Measurements from ENCODE around the gene FUOM. TPM values are rescaled to one million over a fixed set of nuclear protein-coding genes. Genes with fewer than 3 reads are reported as not detected.
"Not testable (repeated sequence)": the region's sequence is repeated elsewhere in the genome, so short reads cannot be mapped to it uniquely, and the experiment has no call there.

Gene FUOM
- total RNA-seq, 1 experiment from 2014 or later, result 6.2 TPM

GRCh38 chr10:133394064-133394663 lies 36.3 kb upstream of the FUOM start, which contains the start of gene MTG1:
Gene MTG1, plus strand, starts transcription at chr10:133394157. Its CDS starts 64 bp downstream, at chr10:133394221.
- Histone ChIP-seq H3K27ac (peak within 1 kb of the TSS; percentile 57), H3K4me3 (peak within 1 kb of the TSS; percentile 77), H3K9me3 (replicated peaks) (no peaks in the 10 kb centered on the region), H3K4me1 (replicated peaks) (peaks cover 8% of the 10 kb centered on the region), H3K36me3 (peaks cover 30% of the 10 kb centered on the region), H3K27me3 (replicated peaks) (no peaks in the 10 kb centered on the region)
- peak; percentile 94 to 95 for DNase-seq (ENCODE audit: low read depth in 1 of 2, low spot score in 2 of 2)

GRCh38 chr10:133393401-133394063 lies 35.7 kb upstream of the FUOM start:
- H3K9me3 ChIP-seq (replicated peaks), result no peaks in the 10 kb centered on the region
- H3K4me3 ChIP-seq, result peak overlapping the region; percentile 77
- peaks cover 24% of the 10 kb centered on the region for H3K36me3 ChIP-seq
- H3K27ac ChIP-seq, result peak overlapping the region; percentile 57; the same call in 1 of the 2 replicates
- H3K27me3 ChIP-seq (replicated peaks), result no peaks in the 10 kb centered on the region
- H3K4me1 ChIP-seq (replicated peaks), result peaks cover 8% of the 10 kb centered on the region
- no peak for DNase-seq (ENCODE audit: low read depth in 1 of 2, low spot score in 2 of 2)

- DNase-seq (ENCODE audit: low read depth in 1 of 2, low spot score in 2 of 2), result no peak
- Histone ChIP-seq H3K27me3 (replicated peaks) (no peaks in the 10 kb centered on the region), H3K9me3 (replicated peaks) (no peaks in the 10 kb centered on the region), H3K4me3 (no peak overlapping the region), H3K27ac (no peak overlapping the region), H3K36me3 (peaks cover 15% of the 10 kb centered on the region), H3K4me1 (replicated peaks) (peaks cover 8% of the 10 kb centered on the region)
Measured at GRCh38 chr10:133391761-133392518, 34.1 kb upstream of the FUOM start.

GRCh38 chr10:133391249-133391635 lies 33.4 kb upstream of the FUOM start:
- Histone ChIP-seq H3K36me3 (peaks cover 11% of the 10 kb centered on the region), H3K9me3 (replicated peaks) (no peaks in the 10 kb centered on the region), H3K4me3 (no peak overlapping the region), H3K4me1 (replicated peaks) (peaks cover 8% of the 10 kb centered on the region), H3K27ac (no peak overlapping the region), H3K27me3 (replicated peaks) (no peaks in the 10 kb centered on the region)
- no peak for DNase-seq (ENCODE audit: low read depth in 1 of 2, low spot score in 2 of 2)

GRCh38 chr10:133390597-133391248 lies 32.9 kb upstream of the FUOM start:
- DNase-seq (ENCODE audit: low read depth in 1 of 2, low spot score in 2 of 2), result no peak
- Histone ChIP-seq H3K36me3 (peaks cover 6% of the 10 kb centered on the region), H3K27ac (no peak overlapping the region), H3K4me1 (replicated peaks) (peaks cover 11% of the 10 kb centered on the region), H3K4me3 (no peak overlapping the region), H3K9me3 (replicated peaks) (no peaks in the 10 kb centered on the region), H3K27me3 (replicated peaks) (no peaks in the 10 kb centered on the region)

GRCh38 chr10:133388973-133389818 lies 31.4 kb upstream of the FUOM start:
- H3K27ac ChIP-seq, result no peak overlapping the region
- no peak overlapping the region for H3K4me3 ChIP-seq
- H3K9me3 ChIP-seq (replicated peaks), result no peaks in the 10 kb centered on the region
- peaks cover 2% of the 10 kb centered on the region for H3K36me3 ChIP-seq
- peaks cover 9% of the 10 kb centered on the region for H3K4me1 ChIP-seq (replicated peaks)
- H3K27me3 ChIP-seq (replicated peaks), result no peaks in the 10 kb centered on the region
- peak in 1 of 2 experiments; percentile 38 for DNase-seq (ENCODE audit: low read depth in 1 of 2, low spot score in 2 of 2)

GRCh38 chr10:133388236-133388972 lies 30.6 kb upstream of the FUOM start:
- Histone ChIP-seq H3K27ac (no peak overlapping the region), H3K4me3 (no peak overlapping the region), H3K4me1 (replicated peaks) (peaks cover 9% of the 10 kb centered on the region), H3K9me3 (replicated peaks) (no peaks in the 10 kb centered on the region), H3K36me3 (no peaks in the 10 kb centered on the region; the same call in 1 of the 2 replicates), H3K27me3 (replicated peaks) (no peaks in the 10 kb centered on the region)
- no peak for DNase-seq (ENCODE audit: low read depth in 1 of 2, low spot score in 2 of 2)

- H3K4me3 ChIP-seq; H3K9me3 ChIP-seq (replicated peaks); H3K27me3 ChIP-seq (replicated peaks); H3K36me3 ChIP-seq; H3K4me1 ChIP-seq (replicated peaks); DNase-seq (ENCODE audit: low read depth in 1 of 2, low spot score in 2 of 2); H3K27ac ChIP-seq: not testable (repeated sequence)
Measured at GRCh38 chr10:133386951-133387350, 29.1 kb upstream of the FUOM start.

GRCh38 chr10:133385214-133385613 lies 27.4 kb upstream of the FUOM start:
- H3K27me3 ChIP-seq (replicated peaks), result no peaks in the 10 kb centered on the region
- DNase-seq (ENCODE audit: low read depth in 1 of 2, low spot score in 2 of 2), result no peak
- H3K27ac ChIP-seq, result no peak overlapping the region
- no peak overlapping the region for H3K4me3 ChIP-seq
- H3K9me3 ChIP-seq (replicated peaks), result no peaks in the 10 kb centered on the region
- peaks cover 9% of the 10 kb centered on the region for H3K4me1 ChIP-seq (replicated peaks)
- H3K36me3 ChIP-seq, result no peaks in the 10 kb centered on the region; the same call in 1 of the 2 replicates

GRCh38 chr10:133384071-133384470 lies 26.3 kb upstream of the FUOM start:
- H3K4me1 ChIP-seq (replicated peaks), result peaks cover 16% of the 10 kb centered on the region
- no peak overlapping the region for H3K27ac ChIP-seq
- no peaks in the 10 kb centered on the region for H3K27me3 ChIP-seq (replicated peaks)
- no peak for DNase-seq (ENCODE audit: low read depth in 1 of 2, low spot score in 2 of 2)
- no peak overlapping the region for H3K4me3 ChIP-seq
- H3K9me3 ChIP-seq (replicated peaks), result no peaks in the 10 kb centered on the region
- no peaks in the 10 kb centered on the region; the same call in 1 of the 2 replicates for H3K36me3 ChIP-seq

GRCh38 chr10:133383551-133383950 lies 25.7 kb upstream of the FUOM start:
- H3K9me3 ChIP-seq (replicated peaks), result 0 out of 2 replicates have a peak, but pooled peaks cover 2% of the 10 kb centered on the region
- no peak for DNase-seq (ENCODE audit: low read depth in 1 of 2, low spot score in 2 of 2)
- H3K4me1 ChIP-seq (replicated peaks), result peaks cover 18% of the 10 kb centered on the region
- H3K27ac ChIP-seq, result no peak overlapping the region
- H3K27me3 ChIP-seq (replicated peaks), result no peaks in the 10 kb centered on the region
- peaks cover 2% of the 10 kb centered on the region for H3K36me3 ChIP-seq
- no peak overlapping the region for H3K4me3 ChIP-seq

GRCh38 chr10:133381036-133381435 lies 23.2 kb upstream of the FUOM start:
- Histone ChIP-seq H3K27ac (no peak overlapping the region), H3K9me3 (replicated peaks) (0 out of 2 replicates have a peak, but pooled peaks cover 5% of the 10 kb centered on the region), H3K27me3 (replicated peaks) (no peaks in the 10 kb centered on the region), H3K4me3 (no peak overlapping the region), H3K36me3 (peaks cover 5% of the 10 kb centered on the region), H3K4me1 (replicated peaks) (peaks cover 25% of the 10 kb centered on the region)
- DNase-seq (ENCODE audit: low read depth in 1 of 2, low spot score in 2 of 2), result no peak
